Calu3 (cell line): ENCODE measurements around the gene HYDIN. TPM values are rescaled to one million over a fixed set of nuclear protein-coding genes. Genes with fewer than 3 reads are reported as not detected.

ENCODE experiments used
- BruUV-seq: library from RNA; stranded (reverse); fragments of 400-500 nt; replicated peaks from 2 replicates; lab custom pipeline; 2021; lab: Mats Ljungman, UMichigan
- CTCF ChIA-PET: fragments of 300-600 bp; sonication (Branson Sonifier 250); formaldehyde crosslinking; loops from one replicate; lab custom pipeline; 2022; ENCODE audit warnings: antibody characterized with exemption; lab: Charles Lee
- DNase-seq: peaks from one replicate; pipeline ENCODE4 v3.0.0; 2022
- H3K27ac Mint-ChIP-seq: one replicate; pipeline ENCODE4 v1.8.0; 2022; ENCODE audit warnings: mixed read lengths; ENCODE audit not compliant: unreplicated experiment
- H3K27me3 Mint-ChIP-seq: one replicate; pipeline ENCODE4 v1.8.0; 2022; ENCODE audit warnings: mixed read lengths; ENCODE audit not compliant: unreplicated experiment
- H3K36me3 Mint-ChIP-seq: one replicate; pipeline ENCODE4 v1.8.0; 2022; ENCODE audit warnings: mild to moderate bottlenecking, moderate library complexity, mixed read lengths; ENCODE audit not compliant: insufficient read depth, unreplicated experiment
- H3K4me1 Mint-ChIP-seq: one replicate; pipeline ENCODE4 v1.8.0; 2022; ENCODE audit warnings: mild to moderate bottlenecking, low read depth, mixed read lengths; ENCODE audit not compliant: unreplicated experiment
- H3K4me3 Mint-ChIP-seq: one replicate; pipeline ENCODE4 v1.8.0; 2022; ENCODE audit warnings: mild to moderate bottlenecking, low read depth, moderate library complexity, mixed read lengths; ENCODE audit not compliant: unreplicated experiment
- H3K9me3 Mint-ChIP-seq: one replicate; pipeline ENCODE4 v1.8.0; 2022; ENCODE audit warnings: low read depth, mixed read lengths; ENCODE audit not compliant: unreplicated experiment
- CTCF ChIP-seq: fragments of 200-600 bp; IDR thresholded peaks from one replicate; pipeline ENCODE4 v1.8.0; 2022; ENCODE audit warnings: antibody characterized with exemption; ENCODE audit not compliant: unreplicated experiment
- intact Hi-C: fragments of 100-400 bp; cut with micrococcal nuclease; formaldehyde crosslinking; loops from one replicate; pipeline ENCODE4 v1.10.0; 2022; ENCODE audit not compliant: unreplicated experiment
- total RNA-seq: library from RNA; stranded (reverse); gene quantifications from 2 replicates; pipeline ENCODE4 v1.2.3, GENCODE V29; 2022

Gene HYDIN
- total RNA-seq, 1 experiment from 2014 or later: 2.9 TPM

DNA sequence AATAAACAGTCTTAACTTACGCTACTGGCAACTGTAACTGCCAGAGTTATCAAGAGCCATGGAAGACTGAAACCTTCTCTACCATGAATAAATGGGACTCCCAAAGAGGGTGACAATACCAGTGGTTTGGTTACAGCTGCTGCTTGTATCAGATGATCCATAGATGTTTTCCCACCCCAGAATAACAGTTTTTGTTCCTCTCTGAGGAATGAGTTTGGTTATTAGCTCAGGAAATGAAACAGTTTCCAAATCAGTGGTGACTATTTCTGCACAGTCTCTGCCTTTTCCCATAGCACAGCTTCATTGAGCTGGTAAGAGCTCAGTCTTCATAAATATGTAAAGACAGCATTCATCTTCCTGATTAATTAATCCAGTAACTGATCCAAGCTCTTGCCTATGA is 14.0 kb upstream of the HYDIN start:
- H3K9me3 Mint-ChIP-seq: peaks cover 2% of the 10 kb centered on the region
- CTCF ChIA-PET: interaction anchor here (1.2 kb wide), 1 partner anchor 55 kb away, joined by 3 read pairs; no protein-coding TSS in a partner anchor
- TF ChIP-seq CTCF: no peak
- H3K27me3 Mint-ChIP-seq: no peaks in the 10 kb centered on the region
- H3K4me1 Mint-ChIP-seq: peaks cover 22% of the 10 kb centered on the region
- DNase-seq: no peak
- no peak overlapping the region for H3K27ac Mint-ChIP-seq
- no peaks in the 10 kb centered on the region for H3K36me3 Mint-ChIP-seq
- intact Hi-C loops: no loop called here
- no TSS peak for BruUV-seq
- H3K4me3 Mint-ChIP-seq: no peak overlapping the region

GRCh38 chr16:71242601-71243000 is 12.1 kb upstream of the HYDIN start:
- BruUV-seq: no TSS peak
- Mint-ChIP-seq H3K27ac (no peak overlapping the region), H3K27me3 (peaks cover 1% of the 10 kb centered on the region), H3K4me3 (no peak overlapping the region), H3K36me3 (no peaks in the 10 kb centered on the region), H3K9me3 (peaks cover 2% of the 10 kb centered on the region), H3K4me1 (peaks cover 22% of the 10 kb centered on the region)
- CTCF ChIA-PET: no interaction called here
- intact Hi-C loops: no loop called here
- no peak for TF ChIP-seq CTCF
- DNase-seq: no peak

DNA sequence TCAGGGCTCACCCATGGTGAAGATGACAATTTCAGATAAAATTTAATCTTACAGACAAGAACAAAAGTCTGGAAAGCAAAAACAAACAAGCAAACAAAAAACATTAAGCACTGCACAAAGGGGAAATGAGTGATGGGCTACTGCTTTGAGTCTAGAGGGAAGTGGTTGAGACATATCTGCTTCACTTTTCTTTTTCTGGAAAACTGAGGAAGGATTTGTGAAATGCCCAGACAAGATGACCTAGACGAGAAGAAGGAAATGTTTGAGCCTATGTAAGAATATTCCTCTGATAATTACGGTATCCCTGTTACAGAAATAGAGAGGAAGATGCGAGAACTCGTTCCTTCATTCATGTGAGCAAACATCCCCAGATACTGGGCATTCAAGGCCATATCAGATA is 11.5 kb upstream of the HYDIN start:
- DNase-seq: no peak
- no peaks in the 10 kb centered on the region for H3K36me3 Mint-ChIP-seq
- CTCF ChIA-PET: interaction anchor here (1.0 kb wide), 1 partner anchor 10 kb away, joined by 3 read pairs; no protein-coding TSS in a partner anchor
- peaks cover 7% of the 10 kb centered on the region for H3K27me3 Mint-ChIP-seq
- intact Hi-C loops: no loop called here
- BruUV-seq: no TSS peak
- no peak for TF ChIP-seq CTCF
- H3K9me3 Mint-ChIP-seq: peaks cover 2% of the 10 kb centered on the region
- H3K27ac Mint-ChIP-seq: no peak overlapping the region
- no peak overlapping the region for H3K4me3 Mint-ChIP-seq
- H3K4me1 Mint-ChIP-seq: peaks cover 22% of the 10 kb centered on the region

GRCh38 chr16:71229344-71229743 is 1.2 kb downstream of the HYDIN start:
- H3K4me3 Mint-ChIP-seq: no peak overlapping the region
- H3K36me3 Mint-ChIP-seq: peaks cover 9% of the 10 kb centered on the region
- no peak overlapping the region for H3K27ac Mint-ChIP-seq
- intact Hi-C loops: no loop called here
- DNase-seq: no peak
- H3K4me1 Mint-ChIP-seq: peaks cover 13% of the 10 kb centered on the region
- CTCF ChIA-PET: no interaction called here
- no TSS peak for BruUV-seq
- no peak for TF ChIP-seq CTCF
- H3K27me3 Mint-ChIP-seq: peaks cover 11% of the 10 kb centered on the region
- peaks cover 9% of the 10 kb centered on the region for H3K9me3 Mint-ChIP-seq
